ENCODE measurements around the gene PAM.

DNA sequence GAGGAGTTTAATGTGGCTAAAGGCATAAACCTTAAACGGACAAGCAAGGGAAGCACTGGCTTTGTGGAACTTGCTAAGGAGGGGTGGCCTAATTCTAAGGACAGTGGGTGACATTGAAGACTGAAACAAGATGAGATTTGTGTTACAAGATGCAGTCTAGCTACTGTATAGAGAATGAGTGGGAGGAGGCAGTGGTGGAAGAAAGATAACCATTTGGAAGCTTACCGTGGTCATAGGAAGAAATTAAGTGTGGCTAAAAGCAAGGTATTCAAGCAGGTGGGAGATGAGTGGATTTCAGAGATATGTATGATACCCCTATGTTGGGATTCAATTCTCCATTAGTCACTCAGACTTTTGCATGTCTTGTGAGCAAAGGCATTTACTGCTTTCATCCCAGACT, 4.6 kb downstream of the PAM start:
- TF ChIP-seq, protein P1, sequence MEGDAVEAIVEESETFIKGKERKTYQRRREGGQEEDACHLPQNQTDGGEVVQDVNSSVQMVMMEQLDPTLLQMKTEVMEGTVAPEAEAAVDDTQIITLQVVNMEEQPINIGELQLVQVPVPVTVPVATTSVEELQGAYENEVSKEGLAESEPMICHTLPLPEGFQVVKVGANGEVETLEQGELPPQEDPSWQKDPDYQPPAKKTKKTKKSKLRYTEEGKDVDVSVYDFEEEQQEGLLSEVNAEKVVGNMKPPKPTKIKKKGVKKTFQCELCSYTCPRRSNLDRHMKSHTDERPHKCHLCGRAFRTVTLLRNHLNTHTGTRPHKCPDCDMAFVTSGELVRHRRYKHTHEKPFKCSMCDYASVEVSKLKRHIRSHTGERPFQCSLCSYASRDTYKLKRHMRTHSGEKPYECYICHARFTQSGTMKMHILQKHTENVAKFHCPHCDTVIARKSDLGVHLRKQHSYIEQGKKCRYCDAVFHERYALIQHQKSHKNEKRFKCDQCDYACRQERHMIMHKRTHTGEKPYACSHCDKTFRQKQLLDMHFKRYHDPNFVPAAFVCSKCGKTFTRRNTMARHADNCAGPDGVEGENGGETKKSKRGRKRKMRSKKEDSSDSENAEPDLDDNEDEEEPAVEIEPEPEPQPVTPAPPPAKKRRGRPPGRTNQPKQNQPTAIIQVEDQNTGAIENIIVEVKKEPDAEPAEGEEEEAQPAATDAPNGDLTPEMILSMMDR (IDR thresholded peaks at IDR 0.05; ENCODE audit: low read length), result no peak
- TF ChIP-seq EZH2 (optimal IDR thresholded peaks at IDR 0.05; ENCODE audit: low read depth, low read length) (no peak), EZH2phosphoT487 (IDR thresholded peaks at IDR 0.05; ENCODE audit: low read length) (no peak)

All from MM.1S (cell line).